ENCODE data around the gene PNMA1.

- TF ChIP-seq ZNF672 (CRISPR knock-in tag; IDR thresholded peaks at IDR 0.05) (no peak), ZNF274 (CRISPR knock-in tag; IDR thresholded peaks at IDR 0.05) (no peak), NCOA5 (CRISPR knock-in tag; IDR thresholded peaks at IDR 0.05) (no peak), NR1H2 (CRISPR knock-in tag; IDR thresholded peaks at IDR 0.05; ENCODE audit: borderline replicate concordance, low read depth) (no peak), IKZF4 (CRISPR knock-in tag; IDR thresholded peaks at IDR 0.05; ENCODE audit: borderline replicate concordance, low read depth, not compliant biosample characterization) (no peak), SIN3B (IDR thresholded peaks at IDR 0.05; ENCODE audit: low read length) (no peak), ZNF780A (CRISPR knock-in tag; IDR thresholded peaks at IDR 0.05) (no peak), POLR2A (IDR thresholded peaks at IDR 0.05; ENCODE audit: insufficient read depth in 1 of 2, low read depth in 2 of 2, low read length in 2 of 2) (no peak), ZNF292 (CRISPR knock-in tag; IDR thresholded peaks at IDR 0.05; ENCODE audit: borderline replicate concordance, low read depth) (no peak), BCL3 (CRISPR knock-in tag; IDR thresholded peaks at IDR 0.05) (no peak), EZH2 (conservative IDR thresholded peaks at IDR 0.05; ENCODE audit: low read depth, low read length) (no peak), ZNF121 (CRISPR knock-in tag; IDR thresholded peaks at IDR 0.05) (no peak)
These were observed 29.6 kb downstream of the PNMA1 start for GRCh38 chr14:73684627-73685026.

All from HepG2 (cell line).